ENCODE results near the gene METTL6.
"Not testable (repeated sequence)": the region's sequence is repeated elsewhere in the genome, so short reads cannot be mapped to it uniquely, and the experiment has no call there.

DNA sequence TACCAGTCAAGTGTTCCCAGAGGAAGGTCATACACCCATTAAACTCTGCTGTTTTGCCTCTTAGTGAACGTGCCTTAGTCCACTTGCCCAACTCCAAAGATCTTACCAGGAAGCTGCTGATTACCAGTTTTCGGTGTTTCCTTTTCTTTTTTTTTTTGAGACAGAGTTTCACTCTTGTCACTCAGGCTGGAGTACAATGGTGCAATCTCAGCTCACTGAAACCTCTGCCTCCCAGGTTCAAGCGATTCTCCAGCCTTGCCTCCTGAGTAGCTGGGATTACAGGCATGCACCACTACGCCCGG is 40.7 kb downstream of the METTL6 start:
- TF ChIP-seq POLR2A, EP300 (IDR thresholded peaks at IDR 0.05): not testable (repeated sequence)

Measured in suprapubic skin (tissue), 2 donors.